Measurements from ENCODE around the gene COL6A2.
"Not testable (repeated sequence)": the region's sequence is repeated elsewhere in the genome, so short reads cannot be mapped to it uniquely, and the experiment has no call there.

COL6A2 gene

GRCh38 chr21:46097336-46098293 lies at the start of gene COL6A2:
TSS of gene COL6A2 (plus strand) at chr21:46098112.
- no peak for DNase-seq

DNA sequence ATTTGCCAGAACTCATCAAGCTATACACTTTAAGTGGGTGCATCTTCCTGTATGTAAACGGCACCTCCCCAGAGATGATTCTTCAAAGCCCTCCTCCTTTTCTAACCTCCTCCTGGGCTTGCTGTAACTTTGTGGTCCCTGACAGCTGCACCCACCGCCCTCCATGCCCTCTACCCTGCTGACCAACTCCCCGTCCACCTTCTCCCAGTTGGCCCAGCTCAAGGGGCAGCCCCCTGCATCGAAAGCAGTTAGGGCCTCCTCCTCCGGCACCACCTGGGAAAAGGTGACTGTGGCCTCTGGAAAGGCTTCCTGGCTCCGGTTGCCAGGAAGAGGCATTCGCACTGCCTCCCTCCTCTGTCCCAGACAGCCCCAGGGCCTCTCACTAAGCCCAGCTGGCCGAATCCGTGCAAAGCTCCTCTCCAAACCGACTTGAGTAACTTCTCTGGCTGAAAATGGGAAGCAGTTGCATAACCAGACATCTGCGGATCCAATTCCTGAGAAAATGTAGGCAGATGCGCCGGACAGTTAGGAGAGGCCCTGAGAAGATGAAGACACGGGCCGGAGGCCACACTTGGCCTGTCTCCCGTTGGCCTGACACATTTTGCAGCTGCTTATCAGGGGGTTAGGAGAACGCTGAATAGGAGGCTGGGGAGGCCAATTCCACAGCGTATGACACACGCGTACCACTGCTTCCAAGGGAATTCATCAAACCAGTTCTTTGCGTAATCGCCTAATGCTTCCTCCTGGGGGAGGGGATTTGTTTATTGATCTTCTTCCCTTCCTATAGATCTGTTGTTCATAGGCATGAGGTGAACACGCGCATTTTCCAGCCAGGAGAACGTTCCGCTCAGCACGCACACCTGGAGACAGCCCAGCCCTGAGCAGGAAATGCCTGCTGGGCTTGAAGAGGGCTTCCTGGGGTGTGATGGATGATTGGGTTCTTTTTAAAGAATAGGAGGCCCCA lies 48.7 kb upstream of the COL6A2 start:
- DNase-seq = peak; percentile 37

DNA sequence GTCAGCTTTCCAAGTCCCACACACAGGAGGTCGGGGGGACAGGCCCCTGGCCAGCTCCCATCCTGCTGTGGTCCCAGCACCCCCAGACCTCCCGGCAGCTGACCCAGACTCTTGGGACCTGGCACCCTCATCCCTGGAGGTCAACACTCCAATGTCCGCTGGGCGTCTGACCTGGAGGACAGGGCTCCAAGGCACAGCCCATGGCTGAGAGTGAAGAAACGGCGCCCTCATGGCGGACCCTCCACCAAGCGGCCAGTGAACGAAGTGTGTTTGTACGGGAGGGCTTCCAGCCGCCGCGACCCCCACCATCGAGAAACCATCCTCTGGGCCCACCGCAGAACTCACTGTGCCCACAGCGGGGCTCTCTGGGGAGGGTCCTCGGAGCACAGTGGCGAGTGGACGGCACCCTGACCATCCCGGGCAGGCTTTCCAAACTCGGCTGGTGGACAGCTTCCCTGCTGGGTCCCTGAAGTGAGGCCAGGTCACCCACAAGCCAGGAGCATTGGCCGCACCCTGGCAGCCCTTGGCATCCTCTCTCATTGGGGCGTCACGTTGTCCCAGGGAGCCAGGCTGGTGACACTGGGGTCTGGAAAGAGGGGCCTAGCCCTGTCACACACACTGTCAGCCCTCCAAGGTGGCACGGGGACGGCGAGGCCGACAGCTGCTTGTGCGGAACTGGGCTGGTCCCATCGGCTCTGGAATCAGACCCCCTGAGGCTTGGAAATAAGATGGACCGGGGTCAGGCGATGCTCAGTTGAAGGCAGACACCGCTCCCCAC lies 47.8 kb upstream of the COL6A2 start:
- DNase-seq = no peak

DNA sequence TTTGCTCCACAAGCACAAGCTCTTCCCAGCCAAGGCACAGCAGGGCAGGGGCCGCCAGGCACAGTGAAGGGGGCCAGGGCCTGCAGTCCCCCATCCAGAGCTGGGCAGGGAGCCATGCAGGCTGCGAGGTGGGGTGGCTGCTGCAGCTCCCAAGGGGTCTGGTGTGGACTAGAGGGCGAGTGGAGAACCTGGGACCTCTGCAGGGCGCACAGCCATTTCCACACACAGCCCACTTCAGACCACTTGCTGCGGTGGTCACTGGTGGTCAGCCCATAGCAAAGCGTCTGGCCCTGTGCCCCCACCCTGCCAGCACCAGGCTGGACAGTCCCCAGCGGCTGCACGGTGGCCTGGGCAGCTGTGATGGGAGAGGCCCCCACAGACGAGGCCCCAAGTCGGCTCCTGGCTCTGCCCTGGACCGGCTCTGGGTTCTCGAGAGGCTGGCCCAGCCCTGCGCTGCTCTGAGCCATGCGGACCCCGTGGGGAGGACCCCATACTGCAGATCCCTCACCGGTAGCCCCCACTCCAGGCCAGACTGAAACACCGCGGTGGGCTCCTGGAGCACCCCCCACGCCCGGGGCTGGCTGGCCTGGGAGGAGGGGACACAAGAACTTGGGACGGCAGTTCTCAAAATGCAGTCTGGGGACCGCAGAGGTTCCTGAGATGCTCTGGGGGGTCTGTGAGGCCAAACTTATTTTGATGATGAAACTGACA lies 47.1 kb upstream of the COL6A2 start:
- DNase-seq = no peak

GRCh38 chr21:46051379-46051770 lies 46.5 kb upstream of the COL6A2 start:
- no peak for DNase-seq

DNA sequence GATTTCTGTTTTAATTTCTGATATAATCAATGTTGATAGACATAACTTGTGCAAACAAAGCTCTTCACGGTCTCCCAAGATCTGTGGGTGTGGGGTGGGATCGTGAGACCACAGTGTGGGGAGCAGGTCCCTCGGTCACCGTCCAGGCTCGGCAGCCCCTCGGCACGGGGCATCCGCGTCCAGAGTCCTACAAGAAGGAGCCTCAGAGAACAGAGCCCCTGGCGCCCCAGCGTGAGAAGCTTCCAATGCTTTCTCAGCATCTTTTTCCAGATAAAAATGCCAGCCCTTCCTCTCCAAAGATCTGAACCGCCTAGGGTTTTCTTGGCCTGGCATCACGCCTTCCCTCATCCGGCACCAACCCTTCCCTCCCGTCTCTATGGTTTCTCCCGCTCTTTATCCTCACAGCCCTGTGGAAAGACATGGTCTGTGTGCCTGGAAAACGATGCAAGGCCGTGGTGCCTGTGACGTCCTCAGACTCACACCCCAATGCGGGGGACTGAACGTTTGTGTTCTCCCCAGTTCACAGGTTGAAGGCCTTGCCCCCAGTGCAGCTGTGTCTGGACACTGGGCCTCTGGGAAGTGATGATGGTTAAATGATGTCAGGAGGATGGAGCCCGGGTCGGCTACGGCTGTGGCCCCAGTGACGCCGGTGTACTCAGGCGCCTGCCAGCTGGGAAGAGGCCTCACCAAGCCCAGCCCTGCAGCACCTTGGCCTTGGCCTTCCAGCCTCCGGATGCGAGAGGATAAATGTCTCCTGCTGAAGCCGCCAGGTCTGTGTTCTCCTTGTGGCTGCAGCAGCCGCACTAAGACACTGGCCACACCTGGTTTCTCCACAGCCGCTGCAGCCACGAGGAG lies 45.9 kb upstream of the COL6A2 start:
- no peak for DNase-seq

DNA sequence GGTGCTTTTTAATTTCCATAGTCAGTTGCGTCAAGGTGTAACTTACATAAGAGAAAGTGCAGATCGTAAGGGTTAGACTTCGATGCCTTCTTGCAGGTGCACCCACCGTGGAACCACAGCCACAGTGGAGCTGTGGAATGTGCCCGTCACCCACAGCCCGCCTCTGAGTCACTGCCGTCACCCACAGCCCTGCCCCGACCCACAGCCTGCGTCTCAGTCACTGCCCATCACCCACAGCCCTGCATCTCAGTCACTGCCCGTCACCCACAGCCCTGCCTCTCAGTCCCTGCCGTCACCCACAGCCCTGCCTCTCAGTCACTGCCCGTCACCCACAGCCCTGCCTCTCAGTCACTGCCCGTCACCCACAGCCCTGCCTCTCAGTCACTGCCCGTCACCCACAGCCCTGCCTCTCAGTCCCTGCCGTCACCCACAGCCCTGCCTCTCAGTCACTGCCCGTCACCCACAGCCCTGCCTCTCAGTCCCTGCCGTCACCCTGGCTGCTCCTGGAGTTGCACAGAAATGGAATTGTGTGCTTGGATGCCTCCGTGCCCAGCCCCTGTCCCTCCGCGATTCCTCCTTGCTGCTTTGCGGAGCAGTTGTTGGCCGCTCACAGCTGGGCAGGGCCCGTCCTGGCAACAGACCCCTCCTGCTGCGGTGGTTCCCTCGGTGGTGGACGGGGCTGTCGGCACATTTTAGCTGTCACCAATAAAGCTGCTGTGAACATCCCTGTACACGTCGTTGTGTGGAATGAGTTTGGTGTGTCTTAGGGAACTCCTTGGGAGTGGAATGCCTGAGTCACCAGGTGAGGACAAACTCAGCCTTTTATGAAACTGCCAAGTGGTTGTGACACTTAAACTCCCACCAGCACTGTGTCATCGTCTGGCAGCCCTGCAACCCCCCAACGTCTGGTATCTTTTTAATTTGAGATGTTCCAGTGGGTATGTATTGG lies 44.9 kb upstream of the COL6A2 start:
- DNase-seq = no peak

DNA sequence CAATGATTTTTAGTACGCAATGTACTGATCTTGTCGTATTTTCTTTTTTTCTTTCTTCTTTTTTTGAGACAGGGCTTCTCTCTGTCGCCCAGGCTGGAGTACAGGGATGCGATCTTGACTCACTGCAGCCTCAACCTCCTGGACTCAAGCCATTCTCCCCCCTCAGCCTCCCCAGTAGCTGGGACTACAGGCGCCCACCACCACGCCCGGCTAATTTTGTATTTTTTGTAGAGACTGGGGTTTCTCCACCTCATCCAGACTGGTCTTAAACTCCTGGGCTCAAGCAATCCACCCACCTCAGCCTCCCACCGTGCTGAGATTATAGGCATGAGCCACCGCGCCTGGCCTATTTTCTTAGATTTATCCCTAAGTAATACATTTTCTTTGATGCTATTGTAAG lies 43.9 kb upstream of the COL6A2 start:
- DNase-seq = no peak

DNA sequence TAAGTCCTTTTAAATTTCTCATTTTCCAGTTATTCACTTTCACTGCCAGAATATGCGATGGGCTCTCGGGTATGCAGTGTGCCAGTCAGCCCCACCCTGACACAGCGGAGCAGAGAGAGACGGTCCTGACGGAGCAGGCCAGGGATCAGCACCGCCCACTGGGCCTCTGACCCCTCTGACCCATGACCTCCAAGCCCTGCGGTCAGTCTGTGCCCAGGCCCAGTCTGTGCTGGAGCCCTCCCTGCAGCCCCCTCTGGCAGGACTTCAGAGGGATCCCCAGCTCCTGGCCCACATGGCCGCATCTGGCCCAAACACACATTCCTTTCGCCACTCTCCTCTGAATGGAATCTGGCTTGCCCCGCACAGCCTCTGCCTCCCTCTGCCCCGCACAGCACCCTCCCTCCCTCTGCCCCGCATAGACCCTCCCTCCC lies 43.4 kb upstream of the COL6A2 start:
- no peak for DNase-seq

DNA sequence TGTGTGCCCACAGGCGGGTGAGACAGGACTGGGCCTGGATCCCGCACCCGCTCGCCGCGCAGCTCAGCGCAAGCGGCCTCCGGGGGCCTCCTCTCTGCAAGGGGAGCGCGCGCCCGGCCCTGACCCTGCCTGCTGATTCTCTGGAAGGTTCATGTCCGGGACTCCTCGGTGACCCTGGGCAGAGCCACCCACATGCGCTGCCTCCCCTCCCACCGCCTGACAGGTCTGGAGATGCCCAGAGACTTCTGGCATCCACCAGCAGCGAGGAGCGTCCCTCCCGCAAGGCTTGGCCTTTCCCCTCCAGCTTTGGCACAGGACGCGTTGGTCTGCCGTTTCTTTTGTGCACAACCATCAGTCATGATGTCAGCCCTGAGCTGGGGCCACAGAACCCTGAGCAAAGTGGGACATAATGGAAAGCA lies 42.0 kb upstream of the COL6A2 start:
- no peak for DNase-seq

DNA sequence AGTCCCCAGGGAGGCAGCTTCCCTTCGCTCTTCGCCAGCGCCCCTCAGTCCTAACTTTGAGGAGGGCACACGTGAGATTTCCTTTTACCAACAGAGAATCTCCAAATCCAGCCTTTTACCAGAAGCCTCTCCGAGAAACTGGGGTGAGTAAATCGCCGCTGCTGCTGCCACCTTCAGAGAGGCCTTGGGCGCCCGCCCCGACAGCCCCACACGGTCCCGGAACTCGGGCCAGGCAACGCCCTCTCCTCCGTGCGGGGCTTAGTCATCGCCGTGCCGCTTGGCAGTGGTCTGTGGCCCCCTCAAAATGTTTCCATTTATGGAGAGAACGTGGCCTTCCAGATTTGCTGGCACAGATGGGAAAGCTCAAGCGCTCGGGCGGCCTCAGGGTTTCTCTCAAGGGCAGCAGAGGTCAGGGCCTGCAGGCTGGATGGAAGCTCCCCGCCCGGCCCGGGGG lies 41.4 kb upstream of the COL6A2 start:
- no peak for DNase-seq

DNA sequence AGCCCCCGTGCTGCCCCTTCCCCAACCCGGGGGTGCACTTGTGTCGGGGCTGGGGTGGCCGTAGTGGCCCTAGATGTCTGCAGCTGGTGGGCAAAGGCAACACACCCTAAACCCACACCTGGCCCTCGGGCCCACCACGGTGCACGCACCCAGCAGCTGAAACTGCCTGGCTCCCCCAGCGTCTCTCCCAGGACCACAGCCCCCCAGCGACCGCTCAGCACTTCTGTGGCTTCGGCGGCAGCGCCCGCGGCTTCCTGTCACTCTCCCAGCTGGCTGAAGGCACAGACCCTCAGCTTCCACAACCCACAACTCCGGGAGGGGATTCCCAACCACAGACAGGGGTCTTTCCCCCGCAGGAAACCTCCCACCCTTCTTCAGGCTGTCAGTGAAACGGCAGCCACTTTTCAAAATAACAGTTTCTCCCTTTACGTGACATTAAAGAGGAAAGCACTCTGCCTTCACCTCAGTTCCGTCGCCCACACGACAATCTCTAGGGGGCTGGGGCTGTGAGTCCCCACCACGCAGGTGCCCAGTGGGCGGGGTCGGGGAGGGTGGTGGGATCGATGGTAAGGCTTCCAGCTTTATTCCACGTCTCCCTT lies 40.7 kb upstream of the COL6A2 start:
- DNase-seq = no peak

- DNase-seq = no peak
Measured at GRCh38 chr21:46057710-46058241, 40.1 kb upstream of the COL6A2 start.

DNA sequence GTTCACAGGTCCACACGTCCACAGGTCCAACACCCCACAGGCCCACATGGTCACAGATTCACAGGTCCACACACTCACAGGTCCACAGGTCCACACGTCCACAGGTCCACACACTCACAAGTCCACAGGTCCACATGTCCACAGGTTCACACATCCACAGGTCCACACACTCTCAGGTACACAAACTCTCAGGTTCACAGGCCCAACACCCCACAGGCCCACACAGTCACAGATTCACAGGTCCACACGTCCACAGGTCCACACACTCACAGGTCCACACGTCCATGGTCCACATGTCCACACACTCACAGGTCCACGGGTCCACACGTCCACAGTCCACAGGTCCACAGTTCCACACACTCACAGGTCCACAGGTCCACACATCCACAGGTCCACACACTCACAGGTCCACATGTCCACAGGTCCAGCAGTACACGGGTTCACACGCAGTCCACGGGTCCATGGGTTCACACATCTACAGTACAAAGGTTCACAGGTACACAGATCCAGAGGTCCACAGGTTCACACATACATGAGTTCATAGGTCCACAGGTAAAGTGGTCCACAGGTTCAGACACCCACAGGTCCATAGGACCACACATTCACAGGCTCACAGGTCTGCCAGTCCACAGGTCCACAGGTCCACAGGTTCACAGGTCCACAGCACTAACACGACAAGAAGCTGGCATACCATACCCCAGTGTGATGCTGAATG lies 39.3 kb upstream of the COL6A2 start:
- DNase-seq = no peak

- DNase-seq = no peak
Measured at GRCh38 chr21:46059195-46059594, 38.7 kb upstream of the COL6A2 start.

DNA sequence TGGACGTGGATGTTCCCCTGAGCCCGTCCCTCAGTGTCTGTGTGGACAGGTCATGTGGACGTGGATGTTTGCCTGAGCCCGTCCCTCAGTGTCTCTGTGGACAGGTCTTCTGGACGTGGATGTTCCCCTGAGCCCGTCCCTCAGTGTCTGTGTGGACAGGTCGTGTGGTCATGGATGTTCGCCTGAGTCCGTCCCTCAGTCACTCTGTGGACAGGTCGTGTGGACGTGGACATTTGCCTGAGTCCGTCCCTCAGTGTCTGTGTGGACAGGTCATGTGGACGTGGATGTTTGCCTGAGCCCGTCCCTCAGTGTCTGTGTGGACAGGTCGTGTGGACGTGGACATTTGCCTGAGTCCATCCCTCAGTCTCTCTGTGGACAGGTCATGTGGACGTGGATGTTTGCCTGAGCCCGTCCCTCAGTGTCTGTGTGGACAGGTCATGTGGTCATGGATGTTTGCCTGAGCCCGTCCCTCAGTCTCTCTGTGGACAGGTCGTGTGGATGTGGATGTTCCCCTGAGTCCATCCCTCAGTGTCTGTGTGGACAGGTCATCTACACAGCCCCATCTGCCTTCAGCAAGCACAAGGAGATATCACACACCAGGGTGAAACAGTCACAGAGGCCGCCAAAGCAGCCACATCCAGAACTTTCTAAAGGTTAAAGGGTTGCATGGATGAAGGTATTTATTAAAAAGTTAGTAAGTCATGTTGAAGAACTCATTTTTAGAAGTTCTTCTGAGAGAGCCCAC lies 38.0 kb upstream of the COL6A2 start:
- not testable (repeated sequence) for DNase-seq

DNA sequence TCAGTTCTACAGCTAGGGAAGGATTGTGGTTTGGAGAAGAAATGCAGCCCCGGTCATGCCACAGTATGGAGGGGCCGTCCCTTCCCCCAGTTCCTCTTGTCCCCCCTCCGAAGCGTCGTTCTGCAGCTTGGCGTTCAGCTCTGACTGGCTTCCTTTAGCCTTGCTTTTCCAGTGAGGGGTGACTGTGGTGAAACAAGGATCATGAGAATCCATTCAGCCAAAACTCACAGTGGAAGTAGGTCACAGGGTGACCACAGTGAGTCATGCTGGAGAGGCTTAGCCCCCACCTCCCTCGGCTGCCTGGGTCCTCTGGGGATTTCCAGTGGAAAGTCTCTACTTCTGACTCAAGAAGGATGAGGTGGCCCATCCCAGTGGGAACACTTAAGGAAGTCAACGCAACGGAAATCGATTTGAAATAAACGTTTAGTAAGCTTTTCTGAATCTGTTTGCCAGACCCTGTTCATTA lies 37.3 kb upstream of the COL6A2 start:
- DNase-seq = no peak

All from NCI-H2107 (cell line).